Measurements from ENCODE around the gene CYBA. TPM values are rescaled to one million over a fixed set of nuclear protein-coding genes. Genes with fewer than 3 reads are reported as not detected.
A peak's percentile ranks its signal among the peaks of the same experiment; 100 is the strongest.

Gene CYBA
- total RNA-seq, 1 donor from 2014 or later: 363 TPM

GRCh38 chr16:88662843-88663606 lies 12.2 kb upstream of the CYBA start, which contains the start of gene MVD:
Gene MVD, minus strand, starts transcription at chr16:88663091. Its CDS starts 11 bp downstream, at chr16:88663080.
- peak; percentile 77 for DNase-seq (ENCODE audit: extremely low read depth, low read depth, low spot score)

DNA sequence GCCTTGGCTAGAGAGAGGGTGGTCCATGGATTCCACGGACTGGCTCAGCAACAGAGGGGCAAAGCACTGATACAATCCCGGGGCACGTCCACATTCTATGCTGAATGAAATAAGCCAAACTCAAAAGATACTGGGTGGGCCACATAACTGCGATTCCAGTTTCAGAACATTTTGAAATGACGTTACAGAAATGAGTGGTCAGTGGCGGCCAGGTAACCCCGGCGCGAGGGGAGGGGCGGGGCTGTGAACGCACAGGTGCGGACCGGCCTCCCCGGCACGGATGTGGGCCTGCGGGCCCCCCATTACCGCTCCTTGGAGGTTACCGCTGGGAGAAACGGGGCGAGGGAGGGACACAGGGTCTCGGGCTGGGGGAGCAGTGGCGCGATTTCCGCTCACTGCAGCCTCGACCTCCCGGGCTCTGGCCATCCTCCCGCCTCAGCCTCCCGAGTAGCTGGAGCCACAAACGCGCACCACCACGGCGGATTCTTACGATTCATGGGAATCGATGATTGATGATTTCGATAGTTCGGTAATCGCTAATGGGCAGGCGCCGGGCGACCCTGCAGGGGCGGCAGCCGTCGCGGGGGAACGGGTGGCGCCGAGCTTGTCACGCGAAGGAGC lies 11.5 kb upstream of the CYBA start:
- no peak for DNase-seq (ENCODE audit: extremely low read depth, low read depth, low spot score)

DNA sequence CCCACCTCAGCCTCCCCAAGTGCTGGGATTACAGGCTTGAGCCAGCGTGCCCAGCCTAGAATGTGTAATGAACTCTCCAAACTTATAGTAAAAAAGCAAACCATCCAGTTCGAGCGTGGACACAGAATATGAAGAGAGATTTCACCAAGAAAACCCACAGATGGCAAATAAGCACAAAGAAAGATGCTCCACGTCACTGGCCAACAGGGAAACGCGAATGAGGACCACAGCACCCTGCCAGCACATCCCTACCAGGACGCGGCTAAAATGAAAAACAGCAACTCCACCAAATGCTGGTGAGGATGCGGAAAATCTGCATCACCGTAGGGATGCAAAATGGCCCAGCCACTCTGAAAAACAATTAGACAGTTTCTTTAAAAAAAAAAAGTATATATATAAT lies 10.6 kb upstream of the CYBA start:
- DNase-seq (ENCODE audit: extremely low read depth, low read depth, low spot score): no peak

GRCh38 chr16:88659160-88659559 lies 8.3 kb upstream of the CYBA start:
- DNase-seq (ENCODE audit: extremely low read depth, low read depth, low spot score): no peak

DNA sequence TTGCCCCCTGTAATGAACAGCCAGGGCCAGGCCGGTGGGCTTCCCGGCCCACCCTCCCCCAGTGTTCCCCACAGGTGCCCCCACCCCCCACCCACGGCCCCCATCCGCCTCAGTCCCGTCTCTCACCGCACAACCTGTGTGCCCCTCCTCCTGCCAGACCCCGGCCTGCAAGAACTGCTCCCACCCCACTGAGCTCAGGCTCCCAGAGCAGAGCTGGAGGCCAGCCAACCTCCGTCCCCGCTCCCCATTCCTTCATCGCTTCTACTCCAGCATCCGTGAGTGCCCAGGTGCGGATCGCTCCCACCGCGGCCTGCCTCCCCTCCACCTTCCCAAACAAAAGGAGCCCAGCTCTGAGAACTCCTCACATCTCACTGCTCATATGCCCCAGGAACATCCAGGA lies 7.9 kb upstream of the CYBA start:
- DNase-seq (ENCODE audit: extremely low read depth, low read depth, low spot score): no peak

GRCh38 chr16:88657371-88657770 lies 6.5 kb upstream of the CYBA start:
- no peak for DNase-seq (ENCODE audit: extremely low read depth, low read depth, low spot score)

GRCh38 chr16:88656291-88656980 lies 5.6 kb upstream of the CYBA start:
- no peak for DNase-seq (ENCODE audit: extremely low read depth, low read depth, low spot score)

- no peak for DNase-seq (ENCODE audit: extremely low read depth, low read depth, low spot score)
These were observed 5.0 kb upstream of the CYBA start for GRCh38 chr16:88655733-88656281.

GRCh38 chr16:88655053-88655732 lies 4.3 kb upstream of the CYBA start:
- no peak for DNase-seq (ENCODE audit: extremely low read depth, low read depth, low spot score)

- DNase-seq (ENCODE audit: extremely low read depth, low read depth, low spot score): no peak
These were observed 3.7 kb upstream of the CYBA start for GRCh38 chr16:88654363-88655052.

DNA sequence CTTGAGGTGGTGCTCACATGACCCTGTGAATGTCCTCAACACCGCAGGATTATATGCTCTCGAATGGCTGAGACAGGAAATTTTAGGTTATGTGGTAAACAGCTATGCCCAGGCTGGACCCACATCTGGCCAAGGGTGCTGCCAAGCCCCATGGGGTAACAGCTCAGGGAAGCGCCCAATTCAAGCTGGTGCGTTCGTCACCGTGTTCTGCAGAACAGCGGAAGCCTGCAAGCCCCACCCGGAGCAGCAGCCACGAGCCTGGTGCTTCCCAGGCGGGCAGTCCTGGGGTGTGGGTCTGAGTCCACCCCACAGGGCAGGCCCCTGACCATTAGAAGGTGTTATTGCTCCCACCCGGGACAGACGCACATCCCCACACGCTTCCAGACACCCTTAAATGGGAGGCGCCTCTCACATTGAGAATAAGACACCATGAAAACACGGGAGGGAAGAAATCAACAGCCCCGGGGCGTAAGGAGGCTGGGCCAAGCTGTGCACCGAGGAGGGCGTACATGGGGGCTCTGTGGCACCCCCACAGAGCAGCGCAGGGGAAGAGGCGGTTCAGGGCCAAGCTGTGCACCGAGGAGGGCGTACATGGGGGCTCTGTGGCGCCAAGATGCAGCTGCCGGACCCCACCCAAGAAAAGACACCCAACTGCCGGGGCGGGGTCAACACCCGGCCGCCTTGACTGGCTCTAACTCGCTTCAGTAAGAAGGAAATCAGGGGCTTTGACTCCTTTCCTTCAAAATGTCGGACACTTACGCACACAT lies 2.9 kb upstream of the CYBA start:
- no peak for DNase-seq (ENCODE audit: extremely low read depth, low read depth, low spot score)

DNA sequence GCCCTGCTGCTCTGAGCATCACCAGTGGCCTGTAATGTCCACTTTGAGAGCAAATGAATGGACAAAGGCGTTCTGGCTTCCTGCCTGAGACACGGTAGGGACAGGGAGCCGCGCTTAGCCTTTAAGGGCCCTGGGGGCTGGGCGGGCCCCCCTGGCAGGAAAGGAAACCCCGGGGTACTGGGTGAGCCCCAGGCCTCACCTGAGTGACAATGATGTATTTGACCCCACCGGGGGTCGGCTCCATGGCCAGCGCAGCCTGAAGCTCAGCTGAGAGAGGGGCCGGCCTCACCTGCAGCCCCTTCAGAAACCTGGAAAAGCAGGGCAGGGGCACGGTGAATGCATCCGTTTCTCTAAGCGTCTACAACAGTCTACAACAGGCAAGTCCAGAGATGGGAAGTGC lies 2.2 kb upstream of the CYBA start:
- DNase-seq (ENCODE audit: extremely low read depth, low read depth, low spot score): no peak

DNA sequence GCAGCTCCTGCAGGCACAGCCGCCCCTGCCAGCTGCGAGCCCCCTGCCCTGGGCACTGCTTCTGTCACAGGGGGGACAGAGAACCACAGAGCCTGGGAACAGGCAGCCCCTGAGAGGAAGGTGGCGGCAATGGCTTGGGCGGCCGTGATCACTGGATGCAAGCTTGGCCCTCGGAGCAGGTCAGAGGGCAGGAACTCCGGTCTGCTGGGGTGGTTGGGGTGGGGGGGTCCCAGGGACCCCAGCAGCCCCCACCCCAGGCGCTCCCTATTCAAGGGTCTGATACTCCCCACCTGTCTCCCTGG lies 1.9 kb upstream of the CYBA start:
- DNase-seq (ENCODE audit: extremely low read depth, low read depth, low spot score): no peak

DNA sequence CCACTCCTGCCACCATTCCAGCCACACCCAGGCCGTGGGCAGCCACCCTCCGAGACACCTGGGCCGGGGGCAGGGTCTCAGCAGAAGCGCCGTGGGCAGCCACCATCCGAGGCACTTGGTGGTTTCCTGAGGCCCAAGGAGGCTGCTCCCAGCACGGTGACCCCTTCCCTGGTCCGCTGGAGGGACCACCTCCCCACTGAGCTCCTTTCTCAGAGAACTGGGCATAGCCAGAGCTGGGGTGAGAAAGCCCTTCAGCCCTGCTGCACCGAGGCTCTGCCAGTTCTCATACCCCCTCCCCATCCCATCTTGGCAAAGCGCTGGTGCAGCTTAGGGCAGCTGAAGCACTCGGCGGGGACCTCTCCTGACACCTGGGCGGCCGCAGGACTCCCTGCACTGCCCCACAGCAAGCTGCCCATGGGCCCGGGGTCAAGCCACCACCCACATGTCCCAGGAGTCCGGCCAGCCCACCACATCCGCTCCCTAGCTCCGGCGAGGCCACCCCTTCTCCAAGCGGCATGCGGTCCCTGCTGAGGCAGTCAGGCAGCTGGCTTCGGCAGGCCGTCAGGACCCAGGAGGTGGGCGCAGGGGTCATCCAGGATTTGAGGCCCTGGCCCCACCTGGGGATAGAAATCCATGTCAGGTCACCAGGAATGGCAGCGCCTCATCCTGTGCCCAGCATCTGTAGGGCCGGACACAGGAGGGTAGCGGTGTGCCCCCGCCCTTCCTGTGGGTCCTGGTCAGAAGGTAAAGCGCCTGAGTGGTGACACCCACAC lies 1.3 kb upstream of the CYBA start:
- no peak for DNase-seq (ENCODE audit: extremely low read depth, low read depth, low spot score)

DNA sequence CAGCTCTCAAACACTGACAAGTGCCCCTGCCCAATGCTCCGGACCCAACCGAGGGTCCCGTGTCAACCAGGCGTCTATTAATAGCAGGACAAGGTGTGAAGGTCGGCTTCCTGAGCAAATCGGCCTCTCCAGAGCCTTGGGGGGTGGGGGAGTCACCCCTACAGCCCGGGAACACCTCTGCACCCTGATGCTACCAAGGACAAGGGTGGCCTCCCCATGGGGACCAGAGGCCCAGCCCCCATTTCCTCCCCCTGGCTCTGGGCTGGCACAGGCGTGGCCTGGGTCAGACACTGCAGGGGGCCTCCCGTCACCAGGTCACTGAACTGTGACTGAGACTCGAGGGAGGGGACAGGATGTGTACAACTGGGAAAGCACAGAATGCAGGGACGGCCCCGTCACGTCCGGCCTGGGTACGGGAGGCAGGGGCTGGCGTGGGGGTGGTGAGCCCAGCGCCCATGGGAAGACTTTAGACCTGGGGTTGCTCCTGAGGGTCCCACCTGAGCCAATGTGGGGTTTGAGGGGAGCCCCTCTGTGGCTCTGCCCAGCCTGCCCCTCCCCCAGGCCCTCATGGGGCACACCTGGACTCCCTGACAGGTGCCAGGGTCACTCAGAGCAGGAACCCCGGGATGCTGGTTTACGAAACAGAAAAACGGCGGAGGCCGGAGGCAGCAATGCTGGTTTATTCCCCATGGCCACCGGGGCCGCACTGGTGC lies 579 bp upstream of the CYBA start:
- no peak for DNase-seq (ENCODE audit: extremely low read depth, low read depth, low spot score)

GRCh38 chr16:88649924-88650748 lies 717 bp downstream of the CYBA start:
- no peak for DNase-seq (ENCODE audit: extremely low read depth, low read depth, low spot score)

DNA sequence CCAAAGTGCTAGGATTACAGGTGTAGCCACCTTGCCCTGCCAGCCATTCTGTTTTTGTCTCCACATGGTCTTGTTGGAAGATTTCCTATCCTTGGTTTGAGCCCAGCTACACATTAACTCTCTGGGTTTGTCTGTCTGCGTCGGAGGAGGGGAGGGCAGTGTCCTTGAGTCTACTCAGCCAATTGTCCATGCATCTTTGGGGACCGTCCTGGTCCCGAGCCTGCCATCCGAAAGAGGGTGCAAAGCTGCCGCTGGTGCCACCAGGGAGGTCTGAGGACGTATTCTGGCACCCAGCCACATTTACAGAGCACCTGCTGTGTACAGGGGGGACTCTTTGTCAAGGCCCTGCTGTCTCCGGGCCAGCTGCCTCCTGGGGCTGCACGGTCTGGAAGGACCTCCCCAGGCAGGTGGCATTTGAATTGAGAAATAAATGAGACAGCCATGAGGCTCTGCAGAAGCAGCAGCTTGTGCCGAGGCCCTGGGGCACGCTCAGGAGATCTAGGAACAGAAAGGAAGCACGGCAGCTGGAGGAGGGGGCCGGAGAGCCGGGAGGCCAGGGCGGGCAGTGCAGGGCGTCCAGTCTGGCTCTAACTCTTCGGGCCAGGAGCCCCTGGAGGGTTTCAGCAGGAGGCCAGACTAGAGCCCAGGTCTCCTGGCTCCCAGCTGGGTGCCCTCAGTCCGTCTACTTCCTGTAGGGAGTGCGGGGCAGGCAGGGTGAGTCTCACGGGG lies 1.5 kb downstream of the CYBA start:
- no peak for DNase-seq (ENCODE audit: extremely low read depth, low read depth, low spot score)

Data from glomerular endothelial cell (primary cell).